ENCODE results near the gene AK9.

DNA sequence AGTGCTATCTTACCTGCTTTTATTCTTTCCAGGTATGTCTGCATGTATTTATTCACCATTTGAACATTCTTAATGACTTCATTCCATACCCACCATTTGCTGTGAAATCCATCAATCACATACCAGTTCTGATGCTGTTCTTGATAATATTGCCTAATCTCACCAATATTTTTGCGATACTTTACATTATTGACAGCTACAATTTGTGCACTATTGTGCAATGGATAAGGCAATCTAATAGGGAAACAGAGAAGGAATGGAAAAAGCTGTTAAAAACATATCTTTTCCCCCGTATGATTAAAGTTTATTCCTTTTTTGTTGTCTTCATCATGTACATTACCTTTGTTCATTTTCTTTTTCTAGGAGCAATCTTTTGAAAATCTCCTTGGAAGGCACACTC, 184.7 kb downstream of the AK9 start:
- TF ChIP-seq, protein P1, sequence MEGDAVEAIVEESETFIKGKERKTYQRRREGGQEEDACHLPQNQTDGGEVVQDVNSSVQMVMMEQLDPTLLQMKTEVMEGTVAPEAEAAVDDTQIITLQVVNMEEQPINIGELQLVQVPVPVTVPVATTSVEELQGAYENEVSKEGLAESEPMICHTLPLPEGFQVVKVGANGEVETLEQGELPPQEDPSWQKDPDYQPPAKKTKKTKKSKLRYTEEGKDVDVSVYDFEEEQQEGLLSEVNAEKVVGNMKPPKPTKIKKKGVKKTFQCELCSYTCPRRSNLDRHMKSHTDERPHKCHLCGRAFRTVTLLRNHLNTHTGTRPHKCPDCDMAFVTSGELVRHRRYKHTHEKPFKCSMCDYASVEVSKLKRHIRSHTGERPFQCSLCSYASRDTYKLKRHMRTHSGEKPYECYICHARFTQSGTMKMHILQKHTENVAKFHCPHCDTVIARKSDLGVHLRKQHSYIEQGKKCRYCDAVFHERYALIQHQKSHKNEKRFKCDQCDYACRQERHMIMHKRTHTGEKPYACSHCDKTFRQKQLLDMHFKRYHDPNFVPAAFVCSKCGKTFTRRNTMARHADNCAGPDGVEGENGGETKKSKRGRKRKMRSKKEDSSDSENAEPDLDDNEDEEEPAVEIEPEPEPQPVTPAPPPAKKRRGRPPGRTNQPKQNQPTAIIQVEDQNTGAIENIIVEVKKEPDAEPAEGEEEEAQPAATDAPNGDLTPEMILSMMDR (IDR thresholded peaks at IDR 0.05; ENCODE audit: low read depth, low read length, missing input control), result no peak
- no peak for TF ChIP-seq GABPA (IDR thresholded peaks at IDR 0.05 in 1 of 2, conservative IDR thresholded peaks at IDR 0.05 in 1 of 2)
- TF ChIP-seq TAF1 (conservative IDR thresholded peaks at IDR 0.05), result no peak
- TF ChIP-seq, protein P2, sequence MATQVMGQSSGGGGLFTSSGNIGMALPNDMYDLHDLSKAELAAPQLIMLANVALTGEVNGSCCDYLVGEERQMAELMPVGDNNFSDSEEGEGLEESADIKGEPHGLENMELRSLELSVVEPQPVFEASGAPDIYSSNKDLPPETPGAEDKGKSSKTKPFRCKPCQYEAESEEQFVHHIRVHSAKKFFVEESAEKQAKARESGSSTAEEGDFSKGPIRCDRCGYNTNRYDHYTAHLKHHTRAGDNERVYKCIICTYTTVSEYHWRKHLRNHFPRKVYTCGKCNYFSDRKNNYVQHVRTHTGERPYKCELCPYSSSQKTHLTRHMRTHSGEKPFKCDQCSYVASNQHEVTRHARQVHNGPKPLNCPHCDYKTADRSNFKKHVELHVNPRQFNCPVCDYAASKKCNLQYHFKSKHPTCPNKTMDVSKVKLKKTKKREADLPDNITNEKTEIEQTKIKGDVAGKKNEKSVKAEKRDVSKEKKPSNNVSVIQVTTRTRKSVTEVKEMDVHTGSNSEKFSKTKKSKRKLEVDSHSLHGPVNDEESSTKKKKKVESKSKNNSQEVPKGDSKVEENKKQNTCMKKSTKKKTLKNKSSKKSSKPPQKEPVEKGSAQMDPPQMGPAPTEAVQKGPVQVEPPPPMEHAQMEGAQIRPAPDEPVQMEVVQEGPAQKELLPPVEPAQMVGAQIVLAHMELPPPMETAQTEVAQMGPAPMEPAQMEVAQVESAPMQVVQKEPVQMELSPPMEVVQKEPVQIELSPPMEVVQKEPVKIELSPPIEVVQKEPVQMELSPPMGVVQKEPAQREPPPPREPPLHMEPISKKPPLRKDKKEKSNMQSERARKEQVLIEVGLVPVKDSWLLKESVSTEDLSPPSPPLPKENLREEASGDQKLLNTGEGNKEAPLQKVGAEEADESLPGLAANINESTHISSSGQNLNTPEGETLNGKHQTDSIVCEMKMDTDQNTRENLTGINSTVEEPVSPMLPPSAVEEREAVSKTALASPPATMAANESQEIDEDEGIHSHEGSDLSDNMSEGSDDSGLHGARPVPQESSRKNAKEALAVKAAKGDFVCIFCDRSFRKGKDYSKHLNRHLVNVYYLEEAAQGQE (IDR thresholded peaks at IDR 0.05), result no peak
- TF ChIP-seq JUND (IDR thresholded peaks at IDR 0.05), result no peak
- TF ChIP-seq, protein P3, sequence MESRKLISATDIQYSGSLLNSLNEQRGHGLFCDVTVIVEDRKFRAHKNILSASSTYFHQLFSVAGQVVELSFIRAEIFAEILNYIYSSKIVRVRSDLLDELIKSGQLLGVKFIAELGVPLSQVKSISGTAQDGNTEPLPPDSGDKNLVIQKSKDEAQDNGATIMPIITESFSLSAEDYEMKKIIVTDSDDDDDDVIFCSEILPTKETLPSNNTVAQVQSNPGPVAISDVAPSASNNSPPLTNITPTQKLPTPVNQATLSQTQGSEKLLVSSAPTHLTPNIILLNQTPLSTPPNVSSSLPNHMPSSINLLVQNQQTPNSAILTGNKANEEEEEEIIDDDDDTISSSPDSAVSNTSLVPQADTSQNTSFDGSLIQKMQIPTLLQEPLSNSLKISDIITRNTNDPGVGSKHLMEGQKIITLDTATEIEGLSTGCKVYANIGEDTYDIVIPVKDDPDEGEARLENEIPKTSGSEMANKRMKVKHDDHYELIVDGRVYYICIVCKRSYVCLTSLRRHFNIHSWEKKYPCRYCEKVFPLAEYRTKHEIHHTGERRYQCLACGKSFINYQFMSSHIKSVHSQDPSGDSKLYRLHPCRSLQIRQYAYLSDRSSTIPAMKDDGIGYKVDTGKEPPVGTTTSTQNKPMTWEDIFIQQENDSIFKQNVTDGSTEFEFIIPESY (IDR thresholded peaks at IDR 0.05), result no peak
